C4-2B (cell line): ENCODE measurements around the gene SV2A.
"Not testable (repeated sequence)": the region's sequence is repeated elsewhere in the genome, so short reads cannot be mapped to it uniquely, and the experiment has no call there.

Experiments used
- H3K27ac ChIP-seq: fragments of 450-650 bp; 2 replicates; pipeline ENCODE4 v1.5.1; 2017
- CTCF ChIP-seq: fragments of 450-650 bp; conservative IDR thresholded peaks from 2 replicates; pipeline ENCODE4 v1.5.1; 2017; ENCODE audit warnings: mild to moderate bottlenecking
- ZFX ChIP-seq: fragments of 450-650 bp; IDR thresholded peaks from 2 replicates; pipeline ENCODE4 v1.6.1; 2017

The SV2A gene

DNA sequence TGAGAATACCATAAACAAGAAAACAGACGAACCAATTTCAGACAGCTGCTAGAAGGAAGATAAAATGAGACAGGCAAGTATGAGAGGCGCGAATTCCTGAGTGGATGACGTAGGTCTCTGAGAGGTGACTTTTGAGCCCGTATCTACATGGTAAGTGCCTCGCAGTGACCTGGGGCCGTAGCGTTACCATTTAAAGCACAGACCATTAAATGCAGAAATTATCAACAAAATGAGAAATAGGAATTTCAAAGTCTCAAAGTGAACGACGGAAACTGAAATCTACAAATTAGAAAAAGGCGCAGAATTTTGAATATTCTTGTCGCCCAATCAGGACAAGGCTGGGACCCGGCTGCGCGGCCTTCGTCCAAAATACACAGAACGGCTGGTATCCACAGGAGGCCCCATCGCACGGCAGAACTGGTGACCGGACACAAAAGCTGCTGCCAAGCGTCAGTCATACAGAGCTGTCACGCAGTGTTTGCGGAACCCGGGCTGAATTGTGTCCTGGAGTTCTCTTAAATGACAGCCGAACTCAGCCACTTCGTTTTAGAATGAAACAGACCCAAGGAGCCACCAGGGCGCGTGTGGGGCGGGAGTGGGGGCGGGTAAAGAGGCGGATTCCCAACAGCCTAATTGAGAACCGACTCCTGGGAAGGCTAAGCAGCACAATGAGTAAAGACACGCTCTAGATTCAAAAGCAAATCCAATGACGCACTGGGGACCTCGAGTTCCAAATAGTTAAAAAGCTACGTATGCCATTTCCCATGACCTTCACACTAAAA, 32.1 kb downstream of the SV2A start:
- H3K27ac ChIP-seq = peak overlapping the region; percentile 99
- no peak for TF ChIP-seq CTCF
- no peak for TF ChIP-seq ZFX

- H3K27ac ChIP-seq = peak overlapping the region; percentile 99
- TF ChIP-seq ZFX (no peak), CTCF (no peak)
Observed at GRCh38 chr1:149884433-149885338, 33.0 kb downstream of the SV2A start.

DNA sequence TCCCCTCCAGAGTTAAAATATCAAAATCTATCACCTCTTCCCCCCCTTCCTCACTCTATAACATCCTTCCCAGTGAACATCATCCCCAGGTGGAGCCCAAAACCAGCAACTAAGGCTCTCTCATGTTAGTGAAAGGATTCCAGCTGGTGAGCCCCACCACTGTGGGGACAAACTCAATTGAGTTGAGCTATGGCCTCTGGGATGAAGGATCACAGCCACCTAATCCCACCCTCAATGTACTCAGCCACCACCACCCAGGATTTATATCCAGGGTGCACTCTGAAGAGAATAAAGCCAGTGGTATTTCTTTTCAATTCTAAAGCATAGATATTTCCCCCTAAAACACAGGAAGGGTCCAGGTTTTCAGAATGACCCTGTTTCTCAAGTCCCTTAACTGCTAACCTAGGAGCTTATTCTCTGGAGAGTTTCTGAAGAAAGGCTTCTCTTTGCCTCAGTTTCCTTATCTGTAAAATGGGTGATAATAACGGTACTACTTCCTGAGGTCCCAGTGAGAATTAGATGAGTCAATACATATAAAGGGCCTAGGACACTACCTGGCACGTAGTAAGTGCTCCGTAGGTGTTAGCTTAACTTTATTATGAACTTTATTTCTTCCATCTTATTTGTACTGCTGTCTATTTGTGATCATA, 33.9 kb downstream of the SV2A start:
- TF ChIP-seq CTCF (no peak), ZFX (no peak)

DNA sequence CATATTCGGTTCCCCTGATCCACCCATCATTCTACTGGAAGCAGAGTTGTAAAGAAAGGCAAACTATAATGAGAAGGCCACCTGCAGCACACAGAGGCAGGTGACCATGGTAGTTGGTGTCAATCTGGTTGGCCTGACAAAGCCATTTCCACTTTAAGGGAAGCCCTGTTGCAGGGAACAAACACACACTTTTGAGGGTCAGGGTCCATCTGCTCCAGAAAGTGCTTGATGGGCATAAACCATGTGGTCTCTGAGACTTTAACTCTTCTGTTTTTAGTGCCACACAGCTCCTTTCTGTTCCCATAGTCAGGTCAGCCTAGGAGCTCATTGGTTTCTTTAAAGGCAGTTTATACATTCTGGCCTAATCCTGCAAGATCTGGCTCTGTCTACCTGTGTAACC, 35.8 kb downstream of the SV2A start:
- TF ChIP-seq ZFX (no peak), CTCF (no peak)
- H3K27ac ChIP-seq = no peak overlapping the region; the same call in 1 of the 2 replicates

More for the DNA sequence above, 33.9 kb downstream of the SV2A start:
- peak overlapping the region; percentile 99; the same call in 1 of the 2 replicates for H3K27ac ChIP-seq

GRCh38 chr1:149879556-149879955, 38.1 kb downstream of the SV2A start:
- no peak overlapping the region for H3K27ac ChIP-seq
- TF ChIP-seq CTCF (no peak), ZFX (no peak)

DNA sequence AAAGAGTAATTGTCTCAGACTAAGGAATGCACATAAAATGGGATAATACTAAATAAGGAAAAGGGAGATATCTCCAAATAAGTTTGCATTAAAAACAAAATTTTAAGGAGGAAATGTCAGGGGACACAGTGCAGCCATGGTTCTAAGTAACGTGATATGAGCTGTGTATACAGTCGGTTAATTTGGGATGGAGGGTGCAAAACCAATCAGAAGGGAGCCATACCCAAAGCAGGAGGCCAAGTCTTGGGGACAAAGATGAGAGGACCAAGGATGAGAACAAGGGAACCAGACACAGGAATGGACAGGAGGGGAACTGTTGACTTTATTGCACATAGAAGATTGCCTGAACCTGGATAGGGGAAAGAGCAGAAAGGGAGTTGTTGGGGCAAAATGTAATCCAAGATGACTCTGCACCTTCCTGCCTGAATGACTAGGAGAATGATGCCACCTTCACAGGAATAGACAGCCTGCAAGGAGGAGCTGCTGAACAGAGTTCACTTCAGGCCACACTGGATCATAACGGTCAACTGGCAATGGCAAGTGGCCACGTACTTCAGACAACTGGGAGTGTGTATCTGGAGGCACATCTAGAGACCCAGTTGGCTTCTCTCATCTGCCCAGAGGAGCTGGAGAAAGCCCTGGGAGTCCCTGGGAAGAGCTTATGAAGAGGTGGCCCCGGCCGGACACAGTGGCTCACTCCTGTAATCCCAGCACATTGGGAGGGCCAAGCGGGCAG, 40.3 kb downstream of the SV2A start:
- TF ChIP-seq CTCF = no peak
- no peak for TF ChIP-seq ZFX
- H3K27ac ChIP-seq = no peak overlapping the region; the same call in 1 of the 2 replicates

- not testable (repeated sequence) for H3K27ac ChIP-seq
Observed at GRCh38 chr1:149873060-149873459, 44.6 kb downstream of the SV2A start.

DNA sequence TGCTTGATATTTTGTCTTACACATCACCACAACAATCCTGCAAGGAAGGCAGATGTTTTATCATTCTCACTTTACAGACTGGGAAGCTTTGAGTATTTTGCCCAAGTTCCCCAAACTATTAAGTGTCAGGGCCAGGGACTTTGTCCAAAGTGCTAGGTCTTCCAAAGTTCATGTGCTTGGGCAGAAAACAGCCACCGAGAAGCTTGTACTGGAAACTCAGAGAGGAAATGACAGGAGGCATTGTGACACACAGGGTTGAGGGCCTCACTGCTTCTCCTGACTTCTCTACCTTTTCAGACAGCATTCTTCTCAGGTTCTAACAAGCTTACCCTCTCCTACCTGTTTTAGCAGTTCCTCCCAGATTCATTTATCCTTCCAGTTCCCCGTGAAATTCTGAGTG, 50.8 kb downstream of the SV2A start:
- not testable (repeated sequence) for H3K27ac ChIP-seq

- H3K27ac ChIP-seq = not testable (repeated sequence)
Observed at GRCh38 chr1:149861497-149862054, 56.1 kb downstream of the SV2A start.

- H3K27ac ChIP-seq = not testable (repeated sequence)
Observed at GRCh38 chr1:149860684-149861496, 56.8 kb downstream of the SV2A start.
